GM21786 (cell line): ENCODE measurements around the gene KRT81.
"Not testable (repeated sequence)": the region's sequence is repeated elsewhere in the genome, so short reads cannot be mapped to it uniquely, and the experiment has no call there.

Source experiments
- ATAC-seq: cut with Tn5 transposase; IDR thresholded peaks from one replicate; pipeline ENCODE4 v1.9.1; 2021; ENCODE audit not compliant: unreplicated experiment

Gene KRT81

DNA sequence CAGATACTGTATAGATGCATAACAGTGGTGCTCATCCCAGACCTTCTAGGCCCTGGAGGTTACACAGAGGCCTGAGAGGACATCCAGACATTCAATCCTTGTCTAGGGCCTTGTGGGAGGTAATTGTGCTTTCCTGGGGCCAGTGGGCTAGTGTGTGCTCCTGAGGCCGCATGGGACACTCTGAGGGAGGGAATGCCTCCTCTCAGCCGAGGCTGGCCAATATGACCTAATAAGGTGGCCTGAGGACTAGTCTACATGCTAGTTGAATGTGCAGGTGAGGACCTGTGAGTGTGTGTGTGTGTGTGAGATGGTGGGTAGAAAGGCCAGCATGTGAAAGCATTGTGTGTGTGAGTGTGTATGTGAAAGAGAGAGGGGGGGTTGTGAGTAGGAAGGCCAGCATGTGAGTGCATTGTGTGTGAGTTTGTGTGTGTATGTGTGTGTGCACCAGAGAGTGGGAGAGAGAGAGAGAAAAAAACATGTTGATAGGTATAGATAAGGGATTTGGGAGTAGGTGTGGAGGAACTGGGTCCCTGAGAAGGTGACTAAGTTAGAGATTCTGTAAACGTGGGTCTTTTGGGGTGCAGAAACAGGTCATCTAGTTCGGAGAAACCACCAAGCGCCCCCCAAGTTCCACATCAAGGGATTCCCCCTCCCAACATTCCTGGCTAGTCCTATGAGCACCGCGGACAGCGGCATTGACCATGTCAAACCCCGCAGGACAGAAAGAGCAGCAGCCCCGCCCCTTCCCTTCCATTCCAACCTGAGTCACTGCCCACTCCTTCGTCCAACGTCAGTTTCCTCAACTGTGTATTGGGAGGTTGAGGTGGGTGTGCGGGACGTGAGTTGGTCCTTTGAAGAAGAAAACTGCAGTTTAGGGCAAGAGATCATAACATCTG is 9.7 kb upstream of the KRT81 start:
- no peak for ATAC-seq

DNA sequence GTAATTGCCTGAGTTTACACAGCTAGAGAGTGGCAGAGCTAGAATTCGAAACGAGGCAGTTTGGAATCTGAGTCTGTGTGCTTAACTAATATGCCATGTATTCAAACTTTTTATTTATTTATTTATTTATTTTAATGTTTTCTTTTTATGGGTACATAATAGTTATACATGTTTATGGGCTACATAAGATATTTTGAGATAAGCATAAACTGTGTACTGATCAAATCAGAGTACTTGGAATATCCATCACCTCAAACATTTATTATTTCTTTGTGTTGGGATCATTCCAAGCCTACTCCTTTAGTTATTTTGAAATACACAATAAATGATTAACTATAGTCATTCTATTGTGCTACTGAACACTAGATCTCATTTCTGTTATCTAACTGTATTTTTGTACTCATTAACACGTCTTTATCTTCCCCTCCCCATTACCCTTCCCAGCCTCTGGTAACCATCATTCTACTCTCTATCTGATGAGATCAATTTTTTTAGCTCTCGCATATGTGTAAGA is 7.4 kb upstream of the KRT81 start:
- no peak for ATAC-seq

DNA sequence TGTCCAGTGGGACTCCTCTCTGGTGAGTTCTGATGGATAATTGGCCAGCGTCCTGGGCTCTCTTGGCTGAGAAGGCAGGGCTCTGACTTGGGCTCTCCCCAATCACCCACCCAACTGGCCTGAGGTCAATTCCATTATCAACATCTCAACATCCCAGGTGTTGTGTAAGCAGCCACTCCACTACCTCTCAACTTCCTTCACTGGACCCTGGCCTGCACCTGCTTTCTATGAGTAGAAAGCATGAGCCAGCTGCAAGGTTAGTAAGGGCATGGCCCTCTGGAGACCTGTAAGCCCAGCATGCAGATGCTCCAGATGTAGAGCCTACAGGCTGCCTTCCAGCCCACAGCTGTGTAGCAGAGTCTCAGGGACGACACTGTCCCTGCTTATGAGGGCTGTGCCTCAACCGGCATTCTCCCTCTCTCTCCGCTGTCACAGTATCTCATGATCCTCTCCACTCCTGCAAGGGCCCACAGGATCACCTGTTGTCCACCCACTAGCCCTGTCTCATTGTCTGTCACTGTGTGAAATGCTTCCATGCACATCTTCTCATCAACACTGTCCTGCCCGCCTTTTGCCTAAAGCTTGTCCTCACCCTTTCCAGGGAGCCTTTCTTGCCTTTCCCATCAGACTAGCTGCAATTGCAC is 5.4 kb upstream of the KRT81 start:
- ATAC-seq, result no peak

DNA sequence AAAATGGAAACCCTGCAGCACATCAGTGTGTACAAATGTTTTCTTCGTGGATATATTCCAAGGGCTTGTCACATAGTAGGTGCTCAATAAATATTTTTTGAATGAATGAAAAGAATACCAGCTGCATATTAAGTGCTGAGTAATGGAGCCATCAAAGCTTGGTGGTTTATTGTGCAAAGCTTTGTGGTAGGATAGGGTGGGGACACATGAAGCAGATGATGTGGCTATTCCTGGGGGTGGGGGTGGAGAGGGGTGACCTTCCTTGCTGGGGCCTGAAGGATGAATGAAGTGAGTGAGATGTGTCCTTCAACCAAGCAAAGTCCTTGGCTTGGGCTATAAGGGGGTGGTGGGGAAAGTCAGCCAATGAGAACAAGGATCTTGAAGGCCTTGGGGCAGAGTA is 4.3 kb upstream of the KRT81 start:
- ATAC-seq, result no peak

DNA sequence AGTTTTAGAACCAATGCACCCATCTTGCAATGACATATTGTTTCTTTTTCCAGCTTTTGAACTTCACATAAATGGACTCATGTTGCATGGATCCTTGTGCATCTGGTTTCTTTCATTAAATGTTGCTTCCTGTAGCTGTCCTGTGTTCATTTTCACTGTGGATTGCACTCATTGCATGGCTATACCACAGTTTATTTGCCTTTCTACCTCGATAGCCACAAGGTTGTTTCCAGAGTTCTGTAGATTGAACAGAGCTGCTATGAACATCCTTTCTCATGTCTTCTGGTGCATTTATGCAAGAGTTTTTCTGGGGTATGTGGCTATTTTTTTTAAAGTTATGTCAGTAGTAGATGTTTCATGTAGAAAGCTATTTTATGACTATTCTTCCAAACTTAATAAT is 3.5 kb upstream of the KRT81 start:
- no peak for ATAC-seq

DNA sequence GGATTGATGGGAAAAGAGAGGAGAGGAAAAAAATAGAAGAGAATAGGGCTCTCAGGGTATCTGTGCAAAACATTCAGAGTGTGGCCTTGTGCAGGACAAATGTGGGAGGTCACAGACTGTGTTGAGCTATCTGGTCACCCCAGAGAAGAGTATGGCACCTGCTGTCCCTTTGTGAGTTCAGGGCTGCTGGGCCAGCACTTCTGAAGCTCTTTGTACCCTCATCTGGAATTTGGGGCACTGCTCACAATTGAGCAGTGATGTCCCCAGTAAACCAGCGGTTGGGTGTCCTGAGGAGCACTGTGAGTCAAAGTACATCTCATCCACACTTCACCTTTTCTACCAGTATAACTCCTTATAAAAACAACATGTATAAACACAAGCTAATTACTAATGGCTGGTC is 2.6 kb upstream of the KRT81 start:
- ATAC-seq, result no peak

DNA sequence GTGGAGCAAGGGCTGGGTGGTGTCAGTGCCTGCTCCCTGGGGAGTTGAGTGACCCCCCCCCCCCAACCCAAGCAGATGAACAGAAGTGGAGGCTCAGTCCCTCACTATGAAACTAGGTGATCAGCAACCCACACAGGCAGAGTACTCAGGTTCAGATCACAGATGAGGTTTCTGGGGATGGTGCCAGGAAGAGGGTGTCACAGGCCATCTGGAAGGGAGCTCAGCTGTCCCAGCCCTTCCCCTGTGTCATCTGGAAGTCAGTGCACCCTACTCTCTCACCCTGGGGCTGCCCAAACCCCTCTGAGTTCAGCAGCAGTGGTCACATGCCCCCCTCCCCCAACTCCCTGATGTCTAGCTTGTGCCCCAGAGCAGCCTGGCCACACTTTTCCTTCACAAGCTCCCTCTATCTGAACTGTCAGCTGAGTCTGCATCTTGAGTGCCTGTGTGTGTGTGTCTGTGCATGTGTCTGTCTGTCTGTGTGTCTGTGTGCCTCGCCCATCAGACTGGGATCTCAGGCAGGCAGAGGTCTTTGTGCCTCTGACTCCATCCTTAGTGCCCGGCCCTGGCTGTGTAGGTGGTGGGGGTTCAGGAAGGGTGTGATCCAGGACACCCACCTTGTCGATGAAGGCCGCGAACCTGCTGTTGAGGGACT is 725 bp downstream of the KRT81 start:
- not testable (repeated sequence) for ATAC-seq

DNA sequence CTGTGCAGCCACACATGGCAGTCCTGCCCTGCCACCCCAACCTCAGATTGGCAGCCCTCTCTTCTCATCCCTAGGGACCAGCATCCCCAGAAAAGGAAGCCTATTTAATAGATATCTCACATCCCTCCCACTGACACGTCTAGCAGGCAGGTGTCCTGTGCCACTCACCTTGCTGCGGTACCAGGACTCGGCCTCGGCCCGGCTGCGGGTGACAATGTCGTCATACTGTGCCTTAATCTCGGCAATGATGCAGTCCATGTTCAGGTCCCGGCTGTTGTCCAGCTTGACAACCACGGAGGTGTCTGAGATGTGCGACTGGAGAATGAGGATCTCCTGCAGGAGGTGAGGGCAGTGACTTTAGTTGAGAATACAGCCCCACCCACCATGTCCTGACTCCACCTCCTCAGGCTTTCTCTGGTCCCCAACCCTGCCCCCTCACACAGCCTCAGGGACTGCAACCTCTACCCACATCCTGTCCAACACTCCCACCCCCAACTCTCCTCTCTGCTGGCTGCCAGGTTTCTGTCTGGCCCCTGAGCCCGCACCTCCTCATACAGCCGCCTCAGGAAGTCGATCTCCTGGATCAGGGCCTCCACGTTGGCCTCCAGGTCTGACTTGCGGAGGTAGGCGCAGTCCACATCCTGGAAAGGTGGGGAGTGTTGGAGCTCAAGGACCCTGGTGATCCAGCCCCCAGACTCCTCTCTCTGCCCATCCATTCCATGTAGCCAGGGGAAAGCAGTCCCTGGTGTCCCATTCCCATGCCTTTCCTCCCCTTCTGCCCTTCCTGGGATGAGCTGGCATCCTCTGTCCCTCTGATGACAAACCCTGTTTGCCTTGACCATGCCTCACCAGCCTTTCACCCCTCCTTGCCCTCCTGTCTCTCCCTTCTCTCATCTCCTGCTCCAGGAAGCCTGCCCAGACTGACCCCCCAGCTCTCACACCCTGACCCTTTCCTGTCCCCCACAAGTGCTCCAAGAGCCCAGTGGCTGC is 3.2 kb downstream of the KRT81 start:
- peak; percentile 72 for ATAC-seq

DNA sequence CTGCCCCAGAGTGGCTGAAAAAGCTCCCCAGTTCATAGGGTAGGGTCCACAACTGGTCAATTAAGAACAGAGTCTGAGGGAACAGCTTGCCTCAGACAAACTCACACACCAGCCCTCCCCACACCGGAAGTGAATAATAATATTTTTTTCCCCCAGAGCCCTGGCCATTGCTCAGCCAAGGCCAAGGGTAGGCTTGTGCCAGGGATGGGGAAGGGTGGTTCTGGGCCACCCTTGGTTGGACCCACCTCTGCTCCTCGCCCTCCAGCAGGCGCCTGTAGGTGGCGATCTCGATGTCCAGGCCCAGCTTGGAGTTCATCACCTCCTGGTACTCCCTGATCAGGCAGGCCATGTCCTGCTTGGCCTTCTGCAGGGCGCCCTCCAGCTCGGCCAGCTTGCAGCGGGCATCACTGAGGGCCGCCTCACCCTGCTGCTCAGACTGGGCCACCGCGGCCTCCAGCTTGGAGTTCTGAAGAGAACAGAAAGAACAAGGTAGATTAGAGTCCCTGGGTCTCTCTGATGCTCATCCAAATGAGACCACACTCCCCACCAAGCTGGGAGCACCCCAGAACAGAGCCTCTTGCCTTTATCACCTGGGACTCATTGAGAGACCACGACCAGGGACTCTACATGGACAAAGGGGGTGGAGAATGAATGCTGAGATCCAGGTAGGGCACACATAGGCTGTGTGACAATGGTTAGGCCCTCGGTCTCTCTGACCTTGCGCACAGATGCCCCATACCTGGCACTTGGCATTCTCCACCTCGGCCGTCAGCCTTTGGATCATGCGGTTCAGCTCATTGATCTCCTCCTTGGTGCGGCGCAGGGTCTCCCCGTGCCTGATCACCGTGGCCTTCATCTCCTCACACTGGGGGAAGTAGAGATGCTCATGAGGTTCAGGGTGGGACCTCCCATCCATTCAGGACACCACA is 4.2 kb downstream of the KRT81 start:
- ATAC-seq, result not testable (repeated sequence)

DNA sequence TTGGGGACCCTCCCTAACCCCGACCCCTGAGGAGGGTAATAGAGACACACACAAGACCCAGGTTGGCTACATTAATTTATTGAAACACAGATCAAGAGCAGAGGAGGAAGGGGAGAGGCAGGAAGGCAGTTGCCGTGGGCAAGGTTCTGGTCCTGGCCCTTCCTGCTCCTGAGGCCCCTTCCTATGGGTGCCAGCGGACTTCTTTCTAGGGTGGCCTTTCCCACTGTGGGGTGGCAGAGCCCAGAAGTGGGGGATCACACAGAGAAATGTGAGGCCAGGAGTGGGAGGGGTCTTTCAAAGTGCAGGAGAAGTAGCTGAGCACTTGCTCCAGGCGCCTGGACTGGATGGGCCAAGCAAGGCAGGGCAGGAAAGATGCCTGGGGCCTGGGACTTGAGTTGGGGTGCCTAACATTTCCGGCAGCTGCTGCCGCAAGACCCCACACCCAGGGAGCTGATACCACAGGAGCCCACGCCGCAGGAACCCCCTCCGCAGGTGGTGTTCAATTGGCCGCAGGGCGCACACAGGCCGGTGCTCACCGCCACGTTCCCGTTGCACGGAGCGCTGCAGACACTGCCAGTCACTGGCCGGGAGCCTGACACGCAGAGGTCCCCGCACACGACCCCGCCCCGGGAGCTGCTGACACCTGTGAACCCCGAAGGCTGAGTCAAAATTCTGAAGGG is 5.3 kb downstream of the KRT81 start:
- no peak for ATAC-seq

DNA sequence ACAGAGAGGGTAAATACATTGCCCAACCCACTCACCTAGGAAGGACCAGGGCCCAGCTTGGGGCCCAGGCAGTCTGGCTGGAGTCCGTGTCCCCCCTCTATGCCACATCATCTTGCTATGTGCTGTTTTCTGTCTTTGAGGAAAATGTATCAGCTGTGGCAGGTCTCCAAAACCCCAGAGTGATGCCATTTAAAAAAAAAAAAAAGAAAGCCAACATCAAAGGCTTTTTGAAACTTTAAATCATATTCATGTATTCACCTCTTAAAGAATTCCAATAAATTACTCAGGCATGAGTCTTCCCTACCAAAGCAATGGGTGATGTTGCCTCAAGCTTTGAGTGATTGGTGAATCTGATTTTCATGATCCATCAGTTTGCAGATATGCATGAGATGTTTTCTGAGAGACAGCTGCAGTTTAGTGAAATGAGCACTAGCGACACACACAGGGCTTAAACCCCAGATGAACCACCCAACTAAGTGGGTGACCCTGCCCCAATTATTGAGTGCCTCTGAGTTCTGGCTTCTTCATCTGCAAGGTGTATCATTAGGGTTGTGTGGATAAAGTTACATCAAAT is 6.1 kb downstream of the KRT81 start:
- no peak for ATAC-seq

DNA sequence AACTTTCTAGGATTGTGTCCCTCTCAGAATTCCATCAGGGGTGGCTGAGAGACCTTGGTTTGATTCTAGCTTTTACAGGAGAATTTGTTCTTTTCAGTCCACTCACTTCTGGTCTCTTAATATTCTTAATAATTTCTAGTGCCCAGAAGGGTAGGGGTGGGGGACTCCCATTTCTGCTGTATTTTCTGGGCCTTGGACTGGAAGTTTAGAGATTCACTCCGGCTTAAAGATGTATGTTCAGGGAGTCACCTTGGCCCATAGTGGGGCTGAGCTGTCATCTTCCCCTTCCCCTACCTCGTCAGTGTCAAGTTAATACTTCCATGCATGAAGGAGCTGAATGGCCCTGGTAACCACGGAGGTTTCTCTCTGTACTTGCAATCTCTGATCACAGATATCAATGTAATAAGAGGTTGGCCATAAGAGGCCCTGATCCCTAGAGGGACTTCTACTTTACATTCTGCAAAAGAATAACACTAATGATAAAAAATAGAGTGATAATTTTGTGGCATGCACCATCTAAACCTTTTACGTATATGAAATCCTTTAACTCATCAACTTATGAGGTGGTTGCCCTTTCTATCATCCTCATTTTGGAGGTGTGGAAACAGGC is 6.7 kb downstream of the KRT81 start:
- no peak for ATAC-seq

DNA sequence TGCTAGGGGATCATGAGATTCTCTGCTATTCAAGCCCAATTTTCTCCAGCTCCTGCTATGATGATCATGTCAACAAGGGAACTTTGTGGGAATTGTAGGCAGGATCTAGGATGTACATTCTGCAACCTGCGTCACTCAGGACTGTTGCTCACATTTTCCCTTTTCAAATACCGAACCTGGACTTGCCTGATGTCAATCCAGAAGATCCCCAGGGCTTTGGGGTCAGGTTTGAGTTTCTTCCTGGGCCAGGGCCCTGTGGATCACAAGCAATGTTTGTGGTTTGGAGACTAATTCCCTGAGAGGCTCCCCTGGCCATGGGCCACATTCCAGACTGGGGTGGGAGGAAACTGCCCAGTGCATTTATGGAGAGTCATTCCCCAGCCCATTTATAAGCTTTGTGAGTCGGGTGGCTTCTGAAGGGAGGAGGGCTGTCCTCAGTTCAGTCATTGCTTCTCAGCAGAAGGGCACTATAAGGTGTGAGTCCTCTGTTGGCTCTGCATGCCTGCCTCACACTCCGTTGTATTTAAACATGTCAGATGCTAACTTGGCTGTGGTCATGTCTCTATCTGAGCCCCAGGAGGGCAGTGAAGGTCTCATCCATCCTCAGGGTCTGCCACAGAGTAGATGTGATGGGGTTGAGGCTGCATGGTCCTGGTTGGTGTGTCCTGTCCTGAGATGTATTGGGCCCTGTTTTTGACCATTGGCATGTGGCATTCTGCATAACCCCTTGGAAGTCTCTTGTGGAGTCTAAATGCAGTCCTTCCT is 10.4 kb downstream of the KRT81 start:
- ATAC-seq, result no peak

DNA sequence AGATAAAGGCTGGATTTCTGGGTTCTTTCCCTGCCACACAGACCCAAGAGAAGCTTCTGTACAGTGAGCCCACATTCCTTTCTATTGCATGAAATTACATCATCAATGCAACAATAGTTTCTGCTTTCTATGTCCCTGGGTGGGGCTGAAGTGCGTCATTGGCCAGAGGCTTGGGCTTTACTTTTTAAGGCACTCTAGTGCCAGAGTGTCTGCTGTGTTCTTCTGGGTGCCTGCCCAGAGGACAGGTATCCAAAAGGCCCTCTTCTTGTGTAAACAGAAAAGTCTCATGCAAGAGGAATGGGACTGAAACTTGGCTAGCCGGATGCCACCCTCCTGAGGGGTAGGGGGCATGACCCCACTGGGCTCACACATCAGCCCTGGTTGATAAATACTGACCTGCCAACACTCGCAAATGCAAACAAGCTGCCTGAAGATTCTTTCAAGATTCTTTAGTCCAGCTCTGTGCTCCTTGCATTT is 11.0 kb downstream of the KRT81 start:
- no peak for ATAC-seq

DNA sequence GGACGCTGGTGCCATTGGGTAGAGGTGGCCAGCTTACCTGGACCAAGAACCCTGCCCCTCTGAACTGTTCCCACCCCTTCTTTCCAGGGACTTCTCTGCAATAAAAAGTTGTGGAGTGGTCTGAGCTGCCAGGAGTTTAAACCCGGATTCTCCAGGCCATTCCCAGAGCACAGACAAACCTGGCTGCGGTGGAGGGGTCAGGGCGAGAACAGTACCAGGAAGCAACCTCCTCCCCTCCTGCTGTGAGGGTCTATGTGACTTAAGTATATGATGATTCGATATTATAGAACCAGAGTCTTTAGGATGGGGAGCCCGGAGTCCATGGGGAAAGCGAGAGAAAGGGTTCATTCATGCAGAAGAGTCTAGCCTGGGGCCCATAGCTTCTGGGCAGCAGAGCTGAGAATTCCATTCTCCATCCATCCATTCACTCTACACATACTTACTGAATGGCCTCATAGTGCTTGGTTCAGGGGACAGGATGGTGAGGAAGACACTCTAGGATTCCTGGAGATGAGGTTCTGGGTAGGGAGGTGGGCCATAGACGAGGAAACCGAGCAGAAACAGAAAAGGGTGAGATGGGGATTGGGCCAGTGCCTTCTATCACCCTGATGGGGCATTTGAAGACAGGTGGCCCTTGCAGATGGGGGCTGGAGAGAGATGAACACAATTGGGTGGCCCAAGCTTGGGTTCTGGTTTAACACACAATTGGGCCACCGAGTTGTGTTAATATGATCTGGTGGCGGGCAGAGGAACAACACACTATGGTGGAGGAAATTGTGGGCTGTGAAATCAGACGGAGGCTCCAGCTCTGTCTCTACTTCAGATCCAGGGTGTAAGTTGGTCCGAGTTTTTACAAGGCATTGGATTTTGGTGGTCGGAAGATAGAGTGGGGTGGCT is 11.7 kb downstream of the KRT81 start:
- no peak for ATAC-seq
